Activated CD4-positive, alpha-beta T cell treated with anti-CD3 and anti-CD28 coated beads for 24 hours (primary cell): Measurements from ENCODE around the gene CADM1.

Source experiments
- DNase-seq, 2 donors: peaks; one replicate each; pipeline ENCODE4 v3.0.0-alpha.2; 2020; ENCODE audit warnings: low read depth in 2 of 2

The CADM1 gene

GRCh38 chr11:115515647-115516395 is 11.6 kb upstream of the CADM1 start:
- DNase-seq, result no peak

- no peak for DNase-seq
Measured at GRCh38 chr11:115506954-115507675, 2.9 kb upstream of the CADM1 start.

GRCh38 chr11:115505175-115505574 is 960 bp upstream of the CADM1 start:
- DNase-seq, result no peak

GRCh38 chr11:115503886-115504275 is 334 bp downstream of the CADM1 start:
- DNase-seq, result no peak

- no peak for DNase-seq
Measured at GRCh38 chr11:115503083-115503885, 931 bp downstream of the CADM1 start.

GRCh38 chr11:115502636-115503082 is 1.6 kb downstream of the CADM1 start:
- DNase-seq, result no peak

GRCh38 chr11:115501893-115502589 is 2.2 kb downstream of the CADM1 start:
- no peak for DNase-seq

- no peak for DNase-seq
Measured at GRCh38 chr11:115501502-115501892, 2.7 kb downstream of the CADM1 start.

GRCh38 chr11:115500547-115501501 is 3.4 kb downstream of the CADM1 start:
- no peak for DNase-seq

GRCh38 chr11:115499891-115500290 is 4.3 kb downstream of the CADM1 start:
- DNase-seq, result no peak

GRCh38 chr11:115499241-115499799 is 4.9 kb downstream of the CADM1 start:
- DNase-seq, result no peak

GRCh38 chr11:115498354-115498753 is 5.9 kb downstream of the CADM1 start:
- DNase-seq, result no peak

- no peak for DNase-seq
Measured at GRCh38 chr11:115497303-115497702, 6.9 kb downstream of the CADM1 start.

- no peak for DNase-seq
Measured at GRCh38 chr11:115496892-115497291, 7.3 kb downstream of the CADM1 start.

GRCh38 chr11:115493905-115494304 is 10.3 kb downstream of the CADM1 start:
- DNase-seq, result no peak

GRCh38 chr11:115493488-115493887 is 10.7 kb downstream of the CADM1 start:
- DNase-seq, result no peak

- DNase-seq, result no peak
Measured at GRCh38 chr11:115489466-115489865, 14.7 kb downstream of the CADM1 start.

- DNase-seq, result no peak
Measured at GRCh38 chr11:115488945-115489344, 15.3 kb downstream of the CADM1 start.

- DNase-seq, result no peak
Measured at GRCh38 chr11:115481528-115481927, 22.7 kb downstream of the CADM1 start.

GRCh38 chr11:115480611-115481010 is 23.6 kb downstream of the CADM1 start:
- DNase-seq, result no peak
